Mesendoderm (in vitro differentiated cells): ENCODE data around the gene MNAT1.

Source experiments
- DNase-seq: peaks from one replicate; pipeline ENCODE4 v3.0.0; 2013
- H2AK5ac ChIP-seq: 2 replicates; pipeline ENCODE4 v1.6.1; 2013; ENCODE audit warnings: low read length, inconsistent platforms
- H2BK120ac ChIP-seq: 2 replicates; pipeline ENCODE4 v1.6.1; 2013; ENCODE audit warnings: low read depth, mild to moderate bottlenecking, low read length, moderate library complexity, mixed read lengths
- H2BK15ac ChIP-seq: replicated peaks from 2 replicates; pipeline ENCODE4 v1.6.1; 2013; ENCODE audit warnings: low read depth, mild to moderate bottlenecking, moderate library complexity
- H2BK5ac ChIP-seq: 2 replicates; pipeline ENCODE4 v1.6.1; 2013; ENCODE audit warnings: low read length, inconsistent platforms
- H3K18ac ChIP-seq: 2 replicates; pipeline ENCODE4 v1.6.1; 2013; ENCODE audit warnings: mild to moderate bottlenecking, low read length, mixed read lengths
- H3K23ac ChIP-seq: one replicate; pipeline ENCODE4 v1.6.1; 2013; ENCODE audit warnings: low read length
- H3K27ac ChIP-seq: 2 replicates; pipeline ENCODE4 v1.5.1; 2013; ENCODE audit warnings: low read depth, mild to moderate bottlenecking, inconsistent platforms, low read length, moderate library complexity
- H3K27me3 ChIP-seq: 2 replicates; pipeline ENCODE4 v1.6.1; 2013; ENCODE audit warnings: low read length, control low read depth, mild to moderate bottlenecking, inconsistent platforms; ENCODE audit not compliant: insufficient read depth, poor library complexity
- H3K36me3 ChIP-seq: 2 replicates; pipeline ENCODE4 v1.6.1; 2013; ENCODE audit warnings: low read length, inconsistent platforms; ENCODE audit not compliant: control insufficient read depth, insufficient read depth
- H3K4ac ChIP-seq: one replicate; pipeline ENCODE4 v1.6.1; 2013; ENCODE audit warnings: low read depth, mild to moderate bottlenecking, low read length, moderate library complexity
- H3K4me1 ChIP-seq: 2 replicates; pipeline ENCODE4 v1.6.1; 2013; ENCODE audit warnings: low read depth, low read length, inconsistent platforms; ENCODE audit not compliant: control insufficient read depth
- H3K4me2 ChIP-seq: 2 replicates; pipeline ENCODE4 v1.6.1; 2013; ENCODE audit warnings: low read length
- H3K4me3 ChIP-seq: 2 replicates; pipeline ENCODE4 v1.5.1; 2013; ENCODE audit warnings: mild to moderate bottlenecking, low read length
- H3K56ac ChIP-seq: one replicate; pipeline ENCODE4 v1.6.1; 2013; ENCODE audit warnings: low read length
- H3K79me1 ChIP-seq: 2 replicates; pipeline ENCODE4 v1.6.1; 2013; ENCODE audit warnings: low read length, inconsistent platforms
- H3K79me2 ChIP-seq: 2 replicates; pipeline ENCODE4 v1.6.1; 2013; ENCODE audit warnings: mild to moderate bottlenecking, low read length; ENCODE audit not compliant: control insufficient read depth, insufficient read depth
- H3K9ac ChIP-seq: 2 replicates; pipeline ENCODE4 v1.6.1; 2013; ENCODE audit warnings: low read length, inconsistent platforms
- H4K5ac ChIP-seq: one replicate; pipeline ENCODE4 v1.6.1; 2013; ENCODE audit warnings: low read length
- H4K8ac ChIP-seq: one replicate; pipeline ENCODE4 v1.6.1; 2013; ENCODE audit warnings: low read depth, mild to moderate bottlenecking, control low read depth, low read length, moderate library complexity
- WGBS: extraction: QIAGEN DNeasy Blood & Tissue Kit; methylation state at CpG from one replicate; pipeline ENCODE4 v1.1.7; 2013; ENCODE audit warnings: low lambda C conversion rate, missing lambda C conversion rate; ENCODE audit not compliant: insufficient coverage; ENCODE audit errors: extremely low coverage; 5-methylcytosine and 5-hydroxymethylcytosine counted together

Gene MNAT1

DNA sequence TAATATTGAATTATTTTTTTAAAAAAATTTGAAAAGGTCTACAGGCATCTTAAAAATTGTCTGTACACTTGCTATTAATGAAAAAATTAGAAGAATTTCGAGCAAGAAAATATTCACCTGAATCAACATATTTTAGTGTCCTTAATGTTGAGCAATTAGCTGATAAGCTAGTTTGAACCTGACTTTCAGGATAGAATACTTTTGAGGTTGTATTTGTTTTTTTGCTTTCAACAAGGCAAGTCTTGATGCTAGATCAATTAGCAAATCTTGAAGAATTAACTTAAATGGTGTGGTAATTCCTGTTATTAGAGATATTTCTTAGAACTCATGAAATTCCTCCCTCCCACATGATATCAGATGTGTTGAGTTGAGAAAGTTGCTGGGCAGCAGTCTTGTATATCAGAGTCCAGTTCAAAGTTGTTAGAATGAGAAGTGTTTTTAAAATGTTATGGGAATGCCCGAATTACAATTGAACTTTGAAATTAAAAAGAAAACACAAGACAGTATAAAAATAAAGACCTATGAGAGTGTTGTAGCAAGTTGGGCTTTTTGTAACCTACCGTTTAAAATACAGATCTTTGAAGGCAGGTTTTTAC lies 127.1 kb downstream of the MNAT1 start:
- 100% methylated on average over 1 of the region's 3 CpGs for whole genome bisulfite sequencing
- Histone ChIP-seq H3K79me1 (no peaks in the 10 kb centered on the region), H2AK5ac (no peak overlapping the region), H3K9ac (no peak overlapping the region), H3K27ac (no peak overlapping the region), H3K56ac (no peak overlapping the region), H2BK120ac (no peak overlapping the region), H3K36me3 (no peaks in the 10 kb centered on the region), H4K5ac (no peak overlapping the region), H3K27me3 (no peaks in the 10 kb centered on the region), H4K8ac (no peak overlapping the region), H3K79me2 (no peaks in the 10 kb centered on the region), H2BK5ac (no peak overlapping the region), H3K23ac (no peak overlapping the region), H3K4me3 (no peak overlapping the region), H3K4me1 (no peaks in the 10 kb centered on the region), H3K18ac (no peak overlapping the region), H3K4me2 (no peak overlapping the region), H2BK15ac (no peak overlapping the region), H3K4ac (no peak overlapping the region)
- DNase-seq, result no peak

DNA sequence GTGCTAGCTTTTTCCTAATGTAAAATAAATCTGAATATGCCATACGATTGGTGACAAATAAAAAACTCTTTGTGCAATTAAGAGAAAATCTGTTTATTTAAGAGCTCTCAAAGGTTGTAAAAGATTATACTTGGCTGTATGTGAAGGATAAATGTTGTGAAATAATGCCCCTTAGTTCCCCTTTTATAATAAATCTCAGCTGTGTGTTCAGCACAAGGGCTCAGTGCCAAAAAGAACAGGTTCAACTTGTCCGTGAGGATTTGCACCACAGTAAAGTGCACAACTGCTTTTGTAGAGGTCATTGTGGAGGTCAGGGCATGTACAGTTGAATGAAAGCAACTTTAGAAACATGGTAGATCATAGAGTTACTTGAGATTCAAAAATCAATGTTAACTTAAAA lies 127.7 kb downstream of the MNAT1 start:
- Histone ChIP-seq H3K27ac (no peak overlapping the region), H3K23ac (no peak overlapping the region), H3K36me3 (no peaks in the 10 kb centered on the region), H3K79me2 (no peaks in the 10 kb centered on the region), H2BK5ac (no peak overlapping the region), H4K5ac (no peak overlapping the region), H3K27me3 (no peaks in the 10 kb centered on the region), H3K4me2 (no peak overlapping the region), H2AK5ac (no peak overlapping the region), H3K18ac (no peak overlapping the region), H3K79me1 (no peaks in the 10 kb centered on the region), H4K8ac (no peak overlapping the region), H3K4me3 (no peak overlapping the region), H3K4ac (no peak overlapping the region), H3K56ac (no peak overlapping the region), H3K9ac (no peak overlapping the region), H2BK120ac (no peak overlapping the region), H2BK15ac (no peak overlapping the region), H3K4me1 (no peaks in the 10 kb centered on the region)
- no CpG with 5 or more reads among the region's 2 CpGs for WGBS
- no peak for DNase-seq

DNA sequence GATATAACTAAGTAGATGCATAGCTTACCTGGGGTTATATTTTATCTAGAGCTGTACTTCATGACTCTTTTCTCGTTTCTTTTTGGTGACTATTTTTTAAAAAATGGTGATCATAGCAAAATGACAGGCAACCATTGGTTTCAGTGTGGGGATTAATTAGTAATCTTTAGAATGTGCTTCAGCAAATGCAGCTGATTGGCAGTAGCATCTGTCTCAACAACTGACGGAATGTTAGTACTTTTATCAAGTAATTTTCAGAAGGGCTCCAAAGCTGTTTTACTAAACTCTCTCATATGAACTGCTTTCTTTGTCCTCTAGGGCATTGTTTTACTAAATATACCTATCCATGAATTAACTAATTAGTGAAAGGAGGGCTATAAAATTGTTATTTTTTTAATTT lies 128.7 kb downstream of the MNAT1 start:
- H2AK5ac ChIP-seq, result no peak overlapping the region
- no peak overlapping the region for H2BK15ac ChIP-seq
- no peak overlapping the region for H3K27ac ChIP-seq

DNA sequence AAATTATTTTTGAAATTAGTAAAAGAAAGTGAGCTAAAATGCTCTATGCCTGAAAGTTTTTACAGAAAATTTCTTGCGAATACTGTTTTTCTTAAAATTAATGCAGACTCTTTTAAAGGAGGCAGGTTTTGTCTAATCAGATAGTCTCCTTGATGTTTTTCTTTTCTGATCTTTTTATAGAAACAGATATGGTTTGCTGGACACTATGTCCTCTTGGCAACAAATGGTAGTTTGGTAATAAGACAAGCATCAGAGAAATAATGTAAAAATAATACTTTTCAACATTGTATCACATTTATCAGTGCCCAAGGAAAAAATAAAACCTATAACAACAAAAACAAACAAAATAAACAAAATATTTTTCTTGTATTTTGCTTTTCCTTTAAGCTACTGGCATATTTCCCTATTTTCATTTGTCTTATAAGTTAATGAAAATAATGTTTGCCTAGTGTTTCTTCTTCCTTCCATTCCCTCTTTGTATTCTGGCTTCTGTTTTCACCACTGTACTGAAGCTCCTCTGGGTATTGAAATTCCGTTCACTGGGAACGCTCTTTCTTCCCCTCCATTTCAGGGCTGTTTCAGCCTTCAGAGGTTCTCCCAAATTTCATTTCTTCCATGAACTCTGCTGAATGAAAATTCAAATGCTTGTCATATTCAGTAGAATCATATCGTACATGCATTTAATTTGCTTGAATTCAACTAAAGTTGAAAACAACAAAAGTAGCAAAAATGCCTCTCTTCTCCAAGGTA lies 131.0 kb downstream of the MNAT1 start:
- Histone ChIP-seq H4K5ac (no peak overlapping the region), H3K4me1 (no peaks in the 10 kb centered on the region), H3K27me3 (no peaks in the 10 kb centered on the region), H2BK120ac (no peak overlapping the region), H3K4me2 (no peak overlapping the region), H2BK5ac (no peak overlapping the region), H3K4me3 (no peak overlapping the region), H3K9ac (no peak overlapping the region), H4K8ac (no peak overlapping the region), H3K18ac (no peak overlapping the region), H2BK15ac (no peak overlapping the region), H3K79me1 (no peaks in the 10 kb centered on the region), H3K4ac (no peak overlapping the region), H3K27ac (no peak overlapping the region), H3K23ac (no peak overlapping the region), H3K79me2 (no peaks in the 10 kb centered on the region), H2AK5ac (no peak overlapping the region), H3K36me3 (no peaks in the 10 kb centered on the region), H3K56ac (no peak overlapping the region)
- no CpG with 5 or more reads among the region's 4 CpGs for WGBS
- no peak for DNase-seq

More for the DNA sequence above, 128.7 kb downstream of the MNAT1 start:
- Histone ChIP-seq H3K36me3 (no peaks in the 10 kb centered on the region), H3K79me2 (no peaks in the 10 kb centered on the region), H3K4me2 (no peak overlapping the region), H3K4me3 (no peak overlapping the region), H2BK5ac (no peak overlapping the region), H3K27me3 (no peaks in the 10 kb centered on the region), H3K18ac (no peak overlapping the region), H3K4ac (no peak overlapping the region), H3K4me1 (no peaks in the 10 kb centered on the region), H4K5ac (no peak overlapping the region), H3K56ac (no peak overlapping the region), H4K8ac (no peak overlapping the region), H3K79me1 (no peaks in the 10 kb centered on the region), H3K23ac (no peak overlapping the region), H2BK120ac (no peak overlapping the region), H3K9ac (no peak overlapping the region)
- WGBS, result no CpG with 5 or more reads among the region's 2 CpGs
- DNase-seq, result no peak

DNA sequence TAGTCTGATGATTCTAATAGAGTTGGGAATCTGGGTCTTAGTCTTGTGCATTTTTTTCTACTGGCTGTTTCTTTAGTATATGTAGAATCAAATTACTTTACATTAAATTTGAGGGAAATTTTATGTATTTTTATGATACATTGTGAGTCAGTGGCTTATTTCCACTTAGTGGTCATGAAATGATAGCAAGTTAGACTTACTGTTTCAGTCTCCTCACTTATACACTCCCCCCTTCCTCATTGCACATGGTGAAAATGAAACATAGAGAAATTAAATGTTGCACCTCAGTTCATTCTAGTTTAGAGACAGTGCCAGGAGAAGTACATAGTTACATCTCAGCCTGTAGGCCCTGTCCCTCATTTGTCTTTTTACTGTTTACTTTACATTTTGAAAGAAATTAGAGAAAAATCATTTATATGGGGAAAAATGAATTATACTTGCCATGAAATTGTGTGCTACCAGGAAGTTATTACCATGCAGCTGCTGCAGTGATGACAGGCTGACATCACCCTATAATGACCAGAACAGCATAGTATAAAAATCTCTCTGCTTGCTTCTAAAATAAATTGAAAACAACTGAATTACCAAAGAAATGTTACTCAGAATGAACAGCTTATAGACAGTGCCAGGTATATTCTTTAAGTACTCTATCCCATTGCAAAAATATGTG lies 133.1 kb downstream of the MNAT1 start:
- Histone ChIP-seq H4K8ac (no peak overlapping the region), H3K23ac (no peak overlapping the region), H3K9ac (no peak overlapping the region), H2AK5ac (no peak overlapping the region), H3K4me3 (no peak overlapping the region), H3K4me1 (no peaks in the 10 kb centered on the region), H3K4me2 (no peak overlapping the region), H2BK15ac (no peak overlapping the region), H3K36me3 (no peaks in the 10 kb centered on the region), H3K4ac (no peak overlapping the region), H3K27ac (no peak overlapping the region), H4K5ac (no peak overlapping the region), H2BK5ac (no peak overlapping the region), H3K79me1 (no peaks in the 10 kb centered on the region), H3K79me2 (no peaks in the 10 kb centered on the region), H3K56ac (no peak overlapping the region), H2BK120ac (no peak overlapping the region), H3K27me3 (no peaks in the 10 kb centered on the region), H3K18ac (no peak overlapping the region)
- no peak for DNase-seq
